GM21528 (cell line): ENCODE data around the gene KLLN.
"Not testable (repeated sequence)": the region's sequence is repeated elsewhere in the genome, so short reads cannot be mapped to it uniquely, and the experiment has no call there.

Source experiments
- ATAC-seq: cut with Tn5 transposase; IDR thresholded peaks from one replicate; pipeline ENCODE4 v1.9.1; 2021; ENCODE audit warnings: mild to moderate bottlenecking, moderate library complexity; ENCODE audit not compliant: unreplicated experiment, low FRiP score

The KLLN gene

DNA sequence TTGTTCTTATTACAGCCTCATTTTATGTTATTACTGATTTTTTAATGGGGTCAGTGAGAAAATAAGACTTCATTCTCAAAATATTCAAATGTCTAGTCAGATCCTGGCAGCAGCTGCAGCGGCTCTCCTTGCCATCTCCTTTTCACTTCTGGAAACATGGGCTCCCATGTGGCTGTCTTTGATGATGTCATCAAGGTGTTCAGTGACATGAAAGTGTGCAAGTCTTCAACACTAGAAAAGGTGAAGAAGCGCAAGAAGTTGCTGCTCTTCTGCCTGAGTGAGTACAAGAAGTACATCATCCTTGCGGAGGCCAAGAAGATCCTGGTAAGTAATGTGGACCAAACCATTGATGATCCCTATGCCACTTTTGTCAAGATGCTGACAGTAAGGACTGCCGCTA is 19.6 kb downstream of the KLLN start:
- no peak for ATAC-seq

DNA sequence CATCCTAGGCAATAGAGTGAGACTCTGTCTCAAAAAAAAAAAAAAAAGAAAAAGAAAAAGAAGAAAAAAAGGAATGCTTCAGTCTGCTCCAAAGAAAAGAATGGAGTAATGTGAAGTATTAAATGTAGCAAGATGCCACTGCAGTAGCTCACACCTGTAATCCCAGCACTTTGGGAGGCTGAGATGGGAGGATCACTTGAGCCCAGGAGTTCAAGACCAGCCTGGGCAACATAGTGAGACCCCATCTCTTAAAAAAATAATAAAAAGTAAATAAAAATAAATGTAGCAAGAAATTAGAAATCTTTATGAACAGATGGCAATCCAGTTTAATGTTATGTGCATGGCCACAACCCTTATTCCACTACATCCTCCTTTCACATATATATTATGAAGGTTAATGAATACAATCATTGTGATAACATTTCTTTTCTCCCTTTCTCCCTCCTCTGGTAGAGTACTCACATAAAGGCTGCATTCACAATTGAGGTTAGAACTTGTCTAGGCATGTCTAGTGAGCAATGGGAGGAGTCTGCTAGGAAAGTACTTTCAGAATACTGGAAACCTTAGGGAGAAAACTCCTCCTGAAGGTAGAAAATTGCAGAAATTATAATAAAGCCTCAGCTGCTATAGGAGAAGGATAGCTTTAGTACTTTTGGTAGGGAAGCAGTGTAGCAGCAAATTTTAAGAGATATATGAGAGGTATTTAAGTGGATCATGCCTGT is 20.4 kb downstream of the KLLN start:
- ATAC-seq = no peak

- no peak for ATAC-seq
Observed at GRCh38 chr10:87842220-87842641, 21.1 kb downstream of the KLLN start.

DNA sequence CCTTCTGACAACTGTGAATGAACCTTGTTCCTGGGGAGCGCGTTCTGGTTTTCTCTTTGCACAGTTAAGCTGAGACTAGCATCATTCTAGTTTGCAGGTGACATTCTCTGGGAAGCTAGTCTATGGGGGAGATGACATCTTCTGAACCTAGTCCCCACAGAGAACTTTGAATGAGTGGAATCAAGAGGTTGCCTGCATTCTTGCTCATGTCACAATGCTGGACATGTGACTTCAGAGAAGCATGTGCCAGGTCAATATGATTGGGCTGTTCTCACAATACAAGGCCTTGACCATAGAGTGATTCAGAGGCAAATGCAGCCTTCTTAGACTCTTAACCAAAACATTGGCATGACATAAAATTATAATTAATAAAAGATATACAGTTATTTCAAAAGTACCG is 22.1 kb downstream of the KLLN start:
- ATAC-seq = no peak

DNA sequence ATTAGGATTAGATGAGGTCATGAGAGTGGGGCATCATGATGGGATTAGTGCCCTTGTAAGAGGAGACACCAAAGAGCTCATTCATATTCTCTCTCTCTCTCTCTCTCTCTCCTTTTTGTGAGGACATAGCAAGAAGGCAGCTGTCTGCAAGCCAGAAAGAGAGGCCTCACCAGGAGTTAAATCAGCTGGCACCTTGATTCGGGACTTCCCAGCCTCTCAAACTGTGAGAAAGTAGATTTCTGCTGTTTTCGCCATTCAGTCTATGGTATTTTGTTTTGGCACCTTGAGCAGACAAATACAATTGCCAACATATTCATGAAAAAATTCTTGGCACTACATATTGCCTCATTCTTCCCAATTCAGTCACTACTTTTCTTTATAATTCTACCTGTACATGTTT is 24.7 kb downstream of the KLLN start:
- no peak for ATAC-seq

GRCh38 chr10:87837445-87837844 is 25.9 kb downstream of the KLLN start:
- no peak for ATAC-seq

GRCh38 chr10:87836098-87836497 is 27.2 kb downstream of the KLLN start:
- ATAC-seq = no peak

- ATAC-seq = no peak
Observed at GRCh38 chr10:87829986-87830729, 33.2 kb downstream of the KLLN start.

DNA sequence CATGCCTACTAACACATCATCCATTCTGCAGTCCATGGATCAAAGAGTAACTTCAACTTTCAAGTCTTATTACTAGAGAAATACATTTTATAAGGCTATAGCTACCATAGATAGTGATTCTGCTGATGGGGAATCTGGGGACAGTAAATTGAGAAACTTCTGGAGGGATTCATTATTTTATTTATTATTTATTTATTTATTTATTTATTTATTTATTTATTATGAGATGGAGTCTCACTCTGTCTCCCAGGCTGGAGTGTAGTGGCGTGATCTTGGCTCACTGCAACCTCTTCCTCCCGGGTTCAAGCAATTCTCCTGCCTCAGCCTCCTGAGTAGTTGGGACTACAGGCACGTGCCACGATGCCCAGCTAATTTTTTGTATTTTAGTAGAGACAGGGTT is 34.3 kb downstream of the KLLN start:
- ATAC-seq = not testable (repeated sequence)

DNA sequence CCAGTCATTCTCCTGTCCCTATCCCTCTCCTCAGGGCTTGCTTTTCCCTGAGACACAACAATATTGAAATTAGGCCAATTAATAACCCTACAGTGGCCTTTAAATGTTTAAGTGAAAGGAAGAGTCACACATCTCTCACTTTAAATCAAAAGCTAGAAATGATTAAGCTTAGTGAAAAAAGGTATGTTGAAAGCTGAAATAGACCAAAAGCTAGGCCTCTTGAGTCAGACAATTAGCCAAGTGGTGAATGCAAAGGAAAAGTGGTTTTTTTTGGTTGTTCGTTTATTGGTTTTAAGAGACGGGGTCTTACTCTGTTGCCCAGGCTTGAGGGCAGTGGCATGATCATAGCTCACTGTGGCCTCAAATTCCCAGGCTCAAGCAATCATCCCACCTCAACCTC is 35.7 kb downstream of the KLLN start:
- no peak for ATAC-seq

DNA sequence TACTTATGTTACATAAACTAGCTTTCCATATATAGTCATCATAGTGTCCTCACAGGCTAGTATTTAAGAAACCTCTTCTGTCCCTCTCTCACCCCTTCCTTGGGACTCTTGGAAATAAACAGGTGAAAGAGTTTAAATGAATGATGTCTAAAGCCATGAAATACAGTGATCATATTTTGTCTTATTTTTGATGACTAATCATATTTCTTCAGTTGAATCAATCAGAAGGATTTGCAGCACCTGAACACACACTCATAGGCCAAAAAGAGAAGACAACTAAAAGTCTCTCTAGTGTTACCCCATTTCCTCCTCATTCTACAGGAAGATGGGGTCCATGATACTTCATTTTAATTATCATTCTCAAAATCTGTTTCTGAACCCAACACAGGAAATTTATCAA is 36.7 kb downstream of the KLLN start:
- ATAC-seq = no peak

DNA sequence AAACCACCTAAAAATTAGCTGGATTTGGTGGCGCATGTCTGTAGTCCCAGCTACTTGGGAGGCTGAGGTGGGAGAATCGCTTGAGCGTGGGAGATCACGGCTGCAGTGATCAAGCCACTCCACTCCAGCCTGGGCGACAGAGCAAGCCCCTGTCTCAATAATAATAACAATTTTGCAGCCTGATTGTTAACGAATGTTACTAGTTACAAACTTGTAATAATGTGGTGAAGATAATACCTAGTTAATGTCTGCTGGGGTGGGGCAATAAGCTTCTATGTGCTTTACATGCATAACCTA is 44.1 kb downstream of the KLLN start:
- no peak for ATAC-seq

- ATAC-seq = peak; percentile 65
Observed at GRCh38 chr10:87818505-87819288, 44.6 kb downstream of the KLLN start.

- peak; percentile 79 for ATAC-seq
Observed at GRCh38 chr10:87817609-87818504, 45.5 kb downstream of the KLLN start, which contains the start of gene ATAD1. Gene ATAD1 (minus strand): TSS chr10:87818226. CDS start chr10:87814599, 3,627 bp downstream.

DNA sequence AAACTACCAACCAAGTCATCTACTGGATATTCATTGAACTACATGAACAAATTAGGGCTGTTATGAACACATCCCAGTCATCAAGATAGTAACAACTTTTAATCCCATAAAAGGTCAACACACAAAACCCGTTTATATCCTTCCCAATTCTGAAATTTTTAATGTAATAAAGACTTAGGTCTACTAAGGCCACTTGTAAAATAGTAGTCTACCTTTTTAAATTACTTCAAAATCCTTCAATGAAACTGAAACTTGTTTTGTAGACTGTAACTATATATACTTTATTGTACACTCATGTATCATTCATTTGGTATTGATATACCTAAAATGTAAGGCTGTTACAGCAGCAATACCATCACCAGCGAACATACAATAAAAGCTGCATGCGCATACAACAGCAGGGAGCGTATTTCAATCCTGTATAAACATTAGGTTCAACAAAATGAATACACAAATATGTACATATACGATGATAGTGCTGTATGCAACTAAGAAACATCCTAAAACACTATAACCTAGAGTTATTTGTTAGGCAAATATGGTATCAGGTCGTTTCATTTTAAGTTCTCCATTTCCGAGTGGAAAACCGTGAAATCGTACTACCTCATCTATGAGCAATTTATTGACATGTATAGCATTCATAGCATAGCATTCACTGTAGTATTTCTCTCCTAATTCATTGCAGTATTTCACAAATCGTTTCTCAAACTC is 46.3 kb downstream of the KLLN start:
- ATAC-seq = no peak

GRCh38 chr10:87816163-87816897 is 47.0 kb downstream of the KLLN start:
- ATAC-seq = no peak
